Measurements from ENCODE around the gene NRXN2. TPM values are rescaled to one million over a fixed set of nuclear protein-coding genes. Genes with fewer than 3 reads are reported as not detected.
"Not testable (repeated sequence)": the region's sequence is repeated elsewhere in the genome, so short reads cannot be mapped to it uniquely, and the experiment has no call there.

NRXN2 gene
- total RNA-seq, 1 donor from 2014 or later: 10.0 TPM

DNA sequence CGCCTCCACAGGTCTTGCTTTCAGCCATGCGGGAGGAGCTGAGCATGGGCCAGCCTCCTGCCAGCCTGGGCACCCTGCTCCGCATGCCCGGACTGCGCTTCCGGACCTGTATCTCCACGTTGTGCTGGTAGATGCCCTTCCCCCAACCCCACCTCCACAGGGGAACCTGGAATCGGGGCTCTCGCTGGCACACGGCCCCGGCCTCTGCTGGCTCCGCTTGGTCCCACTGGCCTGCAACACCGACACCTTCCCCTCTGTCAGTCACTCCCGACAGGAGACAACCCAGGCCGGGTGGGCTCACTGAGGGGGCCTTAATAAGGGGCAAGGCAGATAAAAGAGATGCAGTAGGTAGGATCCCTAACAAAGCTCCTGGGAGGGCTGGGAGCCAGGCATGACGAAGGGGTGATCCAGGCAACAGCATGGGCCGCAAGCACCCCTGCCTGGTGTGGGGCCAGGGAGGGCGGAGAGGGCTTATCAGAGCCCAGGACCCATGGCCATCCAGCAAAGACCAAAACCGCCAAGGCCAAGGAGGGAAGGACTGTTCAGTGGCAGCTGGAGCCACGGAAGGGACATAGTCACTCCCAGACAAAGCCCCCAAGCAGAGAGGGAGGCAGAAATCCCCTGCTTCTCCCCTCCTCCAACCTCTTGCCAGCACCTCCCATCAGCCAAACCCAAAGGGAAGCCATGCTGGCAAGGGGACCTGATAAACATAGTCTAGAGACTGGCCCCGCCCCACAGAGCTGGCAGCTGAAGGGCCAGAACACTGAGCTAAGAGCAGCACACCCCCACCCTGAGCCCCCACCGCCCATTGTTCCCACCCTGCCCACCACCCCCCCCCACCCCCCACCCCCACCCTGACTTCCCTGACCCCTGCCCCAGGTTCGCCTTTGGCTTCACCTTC, 124.0 kb downstream of the NRXN2 start:
- H3K4me3 Mint-ChIP-seq: no peak overlapping the region
- TF ChIP-seq, protein P1, sequence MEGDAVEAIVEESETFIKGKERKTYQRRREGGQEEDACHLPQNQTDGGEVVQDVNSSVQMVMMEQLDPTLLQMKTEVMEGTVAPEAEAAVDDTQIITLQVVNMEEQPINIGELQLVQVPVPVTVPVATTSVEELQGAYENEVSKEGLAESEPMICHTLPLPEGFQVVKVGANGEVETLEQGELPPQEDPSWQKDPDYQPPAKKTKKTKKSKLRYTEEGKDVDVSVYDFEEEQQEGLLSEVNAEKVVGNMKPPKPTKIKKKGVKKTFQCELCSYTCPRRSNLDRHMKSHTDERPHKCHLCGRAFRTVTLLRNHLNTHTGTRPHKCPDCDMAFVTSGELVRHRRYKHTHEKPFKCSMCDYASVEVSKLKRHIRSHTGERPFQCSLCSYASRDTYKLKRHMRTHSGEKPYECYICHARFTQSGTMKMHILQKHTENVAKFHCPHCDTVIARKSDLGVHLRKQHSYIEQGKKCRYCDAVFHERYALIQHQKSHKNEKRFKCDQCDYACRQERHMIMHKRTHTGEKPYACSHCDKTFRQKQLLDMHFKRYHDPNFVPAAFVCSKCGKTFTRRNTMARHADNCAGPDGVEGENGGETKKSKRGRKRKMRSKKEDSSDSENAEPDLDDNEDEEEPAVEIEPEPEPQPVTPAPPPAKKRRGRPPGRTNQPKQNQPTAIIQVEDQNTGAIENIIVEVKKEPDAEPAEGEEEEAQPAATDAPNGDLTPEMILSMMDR (conservative IDR thresholded peaks at IDR 0.05): no peak
- H3K9me3 Mint-ChIP-seq: peaks cover 4% of the 10 kb centered on the region
- H3K36me3 Mint-ChIP-seq (ENCODE audit: low read depth): peaks cover 2% of the 10 kb centered on the region
- H3K4me1 Mint-ChIP-seq: peaks cover 9% of the 10 kb centered on the region
- no peaks in the 10 kb centered on the region for H3K27me3 Mint-ChIP-seq (ENCODE audit: low read depth)
- no peak overlapping the region for H3K27ac Mint-ChIP-seq (ENCODE audit: unreplicated experiment)
- no peak for DNase-seq (ENCODE audit: low read depth, low spot score)

DNA sequence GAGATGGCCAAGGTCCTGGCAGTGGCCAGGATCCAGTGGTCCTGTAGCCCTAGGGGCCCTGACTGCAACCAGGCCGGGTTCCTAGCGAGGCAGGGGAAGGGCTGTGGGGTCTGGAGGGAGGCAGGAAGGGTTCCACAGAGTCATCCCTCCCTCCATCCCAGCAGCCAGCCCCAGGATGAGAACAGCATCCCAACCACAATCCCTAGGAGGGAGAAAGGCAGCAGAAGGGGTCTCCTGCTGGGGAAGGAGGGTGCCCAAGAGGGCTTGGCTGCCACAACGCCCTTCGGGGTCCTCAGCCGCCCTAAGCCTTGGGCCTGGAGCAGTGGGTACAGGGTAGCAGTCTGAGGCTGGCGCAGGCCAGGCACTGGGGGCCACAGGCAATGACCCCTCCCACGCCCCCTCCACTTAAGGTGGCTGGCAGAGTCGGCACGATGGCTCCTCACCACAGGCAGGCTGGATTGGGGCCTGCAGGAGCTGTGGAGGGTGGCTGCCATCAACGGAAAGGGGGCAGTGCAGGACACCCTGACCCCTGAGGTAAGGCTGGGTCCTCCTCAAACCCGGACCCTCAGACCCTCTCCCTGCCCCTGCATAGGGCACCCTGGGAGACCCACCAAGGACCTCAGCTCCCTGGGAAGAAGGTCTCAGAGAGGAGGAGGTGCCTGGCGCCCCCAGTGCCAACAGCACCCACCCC, 124.7 kb downstream of the NRXN2 start:
- DNase-seq (ENCODE audit: low read depth, low spot score): no peak
- TF ChIP-seq, protein P1 (conservative IDR thresholded peaks at IDR 0.05): no peak
- Mint-ChIP-seq H3K27ac (ENCODE audit: unreplicated experiment) (no peak overlapping the region), H3K36me3 (ENCODE audit: low read depth) (peaks cover 2% of the 10 kb centered on the region), H3K9me3 (peaks cover 4% of the 10 kb centered on the region), H3K27me3 (ENCODE audit: low read depth) (no peaks in the 10 kb centered on the region), H3K4me3 (no peak overlapping the region), H3K4me1 (peaks cover 8% of the 10 kb centered on the region)

DNA sequence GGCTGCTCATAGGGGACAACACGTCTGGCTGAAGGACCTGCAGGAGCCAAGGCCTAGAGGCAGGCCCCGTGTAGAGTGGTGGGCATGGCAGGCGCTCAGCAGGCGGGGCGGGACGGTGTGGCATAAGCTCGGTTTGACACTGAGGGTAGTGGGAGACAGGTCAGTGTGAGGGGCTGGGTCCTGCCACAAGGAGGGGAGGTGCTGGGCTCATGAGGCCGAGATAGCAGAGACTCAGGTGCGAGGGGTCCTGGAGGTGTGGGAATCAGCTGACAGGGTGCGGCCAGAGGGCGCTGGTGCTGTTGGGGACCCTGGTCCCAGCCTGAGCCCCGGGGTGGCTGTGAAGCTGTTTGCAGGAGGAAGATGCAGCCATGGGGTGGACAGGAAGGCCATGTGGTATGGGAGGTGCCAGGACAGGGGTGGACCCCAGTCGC, 125.3 kb downstream of the NRXN2 start:
- TF ChIP-seq, protein P1 (conservative IDR thresholded peaks at IDR 0.05): no peak
- no peaks in the 10 kb centered on the region for H3K27me3 Mint-ChIP-seq (ENCODE audit: low read depth)
- peaks cover 2% of the 10 kb centered on the region for H3K36me3 Mint-ChIP-seq (ENCODE audit: low read depth)
- H3K27ac Mint-ChIP-seq (ENCODE audit: unreplicated experiment): peak overlapping the region; percentile 83
- peaks cover 4% of the 10 kb centered on the region for H3K9me3 Mint-ChIP-seq
- peaks cover 6% of the 10 kb centered on the region for H3K4me1 Mint-ChIP-seq
- DNase-seq (ENCODE audit: low read depth, low spot score): no peak
- no peak overlapping the region for H3K4me3 Mint-ChIP-seq

DNA sequence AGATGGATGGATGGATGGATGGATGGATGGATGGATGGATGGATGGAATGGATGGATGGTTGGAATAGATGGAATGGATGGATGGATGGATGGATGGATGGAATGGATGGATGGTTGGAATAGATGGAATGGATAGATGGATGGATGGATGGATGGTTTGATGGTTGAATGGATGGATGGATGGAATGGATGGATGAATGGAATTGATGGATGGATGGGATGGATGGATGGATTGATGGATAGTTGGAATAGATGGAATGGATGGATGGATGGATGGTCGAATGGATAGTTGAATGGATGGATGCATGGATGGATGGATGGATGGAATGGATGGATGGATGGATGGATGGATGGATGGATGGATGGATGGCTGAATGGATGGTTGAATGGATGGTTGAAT, 127.1 kb downstream of the NRXN2 start:
- H3K27me3 Mint-ChIP-seq (ENCODE audit: low read depth); DNase-seq (ENCODE audit: low read depth, low spot score); H3K36me3 Mint-ChIP-seq (ENCODE audit: low read depth); H3K27ac Mint-ChIP-seq (ENCODE audit: unreplicated experiment); H3K9me3 Mint-ChIP-seq; H3K4me1 Mint-ChIP-seq; H3K4me3 Mint-ChIP-seq: not testable (repeated sequence)

DNA sequence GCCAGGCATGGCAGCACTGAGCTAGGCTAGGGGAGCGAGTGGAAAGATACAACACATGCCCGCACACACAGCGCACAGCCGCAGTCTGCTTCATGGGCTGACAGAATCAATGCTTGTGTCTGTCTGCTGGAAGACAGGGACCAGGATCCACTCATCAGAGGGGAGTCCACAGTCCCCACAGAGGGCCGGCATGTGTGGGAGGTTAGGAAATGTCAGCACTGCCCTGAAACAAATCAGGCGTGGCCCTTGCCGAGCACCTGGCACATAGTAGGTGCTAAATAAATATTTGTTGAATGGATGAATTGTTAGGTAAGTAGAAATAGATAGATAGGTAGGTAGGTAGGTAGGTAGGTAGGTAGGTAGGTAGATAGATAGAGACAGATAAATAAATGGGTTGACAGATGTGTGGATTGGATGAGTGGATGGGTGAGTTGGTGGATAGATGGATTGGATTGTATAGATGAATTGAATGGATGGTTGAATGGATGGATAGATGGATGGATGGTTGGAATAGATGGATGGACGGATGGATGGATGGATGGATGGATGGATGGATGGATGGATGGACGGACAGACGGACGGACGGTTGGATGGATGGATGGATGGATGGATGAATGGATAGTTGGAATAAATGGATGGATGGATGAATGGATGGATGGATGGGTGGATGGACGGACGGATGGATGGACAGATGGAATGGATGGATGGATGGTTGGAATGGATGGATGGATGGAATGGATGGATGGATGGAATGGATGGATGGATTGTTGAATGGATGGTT, 128.6 kb downstream of the NRXN2 start:
- no peaks in the 10 kb centered on the region for H3K27me3 Mint-ChIP-seq (ENCODE audit: low read depth)
- H3K9me3 Mint-ChIP-seq: peaks cover 4% of the 10 kb centered on the region
- no peak overlapping the region for H3K27ac Mint-ChIP-seq (ENCODE audit: unreplicated experiment)
- no peak overlapping the region for H3K4me3 Mint-ChIP-seq
- no peak for DNase-seq (ENCODE audit: low read depth, low spot score)
- TF ChIP-seq, protein P1 (conservative IDR thresholded peaks at IDR 0.05): no peak
- H3K36me3 Mint-ChIP-seq (ENCODE audit: low read depth): peaks cover 2% of the 10 kb centered on the region
- H3K4me1 Mint-ChIP-seq: no peaks in the 10 kb centered on the region
